ENCODE measurements around the gene VIL1. TPM values are rescaled to one million over a fixed set of nuclear protein-coding genes. Genes with fewer than 3 reads are reported as not detected.

VIL1 gene
- total and polyA plus RNA-seq, 2 of the 13 experiments (the other 11 are each of a cell fraction or from before 2014, with no cell fraction given) = 287 to 301 TPM

GRCh38 chr2:218400930-218401881 lies 17.7 kb upstream of the VIL1 start (continued):
- TF ChIP-seq, protein P1, sequence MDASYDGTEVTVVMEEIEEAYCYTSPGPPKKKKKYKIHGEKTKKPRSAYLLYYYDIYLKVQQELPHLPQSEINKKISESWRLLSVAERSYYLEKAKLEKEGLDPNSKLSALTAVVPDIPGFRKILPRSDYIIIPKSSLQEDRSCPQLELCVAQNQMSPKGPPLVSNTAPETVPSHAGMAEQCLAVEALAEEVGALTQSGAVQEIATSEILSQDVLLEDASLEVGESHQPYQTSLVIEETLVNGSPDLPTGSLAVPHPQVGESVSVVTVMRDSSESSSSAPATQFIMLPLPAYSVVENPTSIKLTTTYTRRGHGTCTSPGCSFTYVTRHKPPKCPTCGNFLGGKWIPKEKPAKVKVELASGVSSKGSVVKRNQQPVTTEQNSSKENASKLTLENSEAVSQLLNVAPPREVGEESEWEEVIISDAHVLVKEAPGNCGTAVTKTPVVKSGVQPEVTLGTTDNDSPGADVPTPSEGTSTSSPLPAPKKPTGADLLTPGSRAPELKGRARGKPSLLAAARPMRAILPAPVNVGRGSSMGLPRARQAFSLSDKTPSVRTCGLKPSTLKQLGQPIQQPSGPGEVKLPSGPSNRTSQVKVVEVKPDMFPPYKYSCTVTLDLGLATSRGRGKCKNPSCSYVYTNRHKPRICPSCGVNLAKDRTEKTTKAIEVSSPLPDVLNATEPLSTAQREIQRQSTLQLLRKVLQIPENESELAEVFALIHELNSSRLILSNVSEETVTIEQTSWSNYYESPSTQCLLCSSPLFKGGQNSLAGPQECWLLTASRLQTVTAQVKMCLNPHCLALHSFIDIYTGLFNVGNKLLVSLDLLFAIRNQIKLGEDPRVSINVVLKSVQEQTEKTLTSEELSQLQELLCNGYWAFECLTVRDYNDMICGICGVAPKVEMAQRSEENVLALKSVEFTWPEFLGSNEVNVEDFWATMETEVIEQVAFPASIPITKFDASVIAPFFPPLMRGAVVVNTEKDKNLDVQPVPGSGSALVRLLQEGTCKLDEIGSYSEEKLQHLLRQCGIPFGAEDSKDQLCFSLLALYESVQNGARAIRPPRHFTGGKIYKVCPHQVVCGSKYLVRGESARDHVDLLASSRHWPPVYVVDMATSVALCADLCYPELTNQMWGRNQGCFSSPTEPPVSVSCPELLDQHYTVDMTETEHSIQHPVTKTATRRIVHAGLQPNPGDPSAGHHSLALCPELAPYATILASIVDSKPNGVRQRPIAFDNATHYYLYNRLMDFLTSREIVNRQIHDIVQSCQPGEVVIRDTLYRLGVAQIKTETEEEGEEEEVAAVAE (CRISPR knock-in tag; IDR thresholded peaks at IDR 0.05; ENCODE audit: borderline replicate concordance) = peak; percentile 77; the same call in 1 of the 2 replicates
- TF ChIP-seq PPARG (CRISPR knock-in tag; conservative IDR thresholded peaks at IDR 0.05) (peak; percentile 76), CBFB (CRISPR knock-in tag; IDR thresholded peaks at IDR 0.05) (peak; percentile 87), ZNF670 (CRISPR knock-in tag; IDR thresholded peaks at IDR 0.05; ENCODE audit: borderline replicate concordance) (peak; percentile 69; the same call in 1 of the 2 replicates), LRRFIP1 (CRISPR knock-in tag; conservative IDR thresholded peaks at IDR 0.05) (no peak), ZFYVE20 (CRISPR knock-in tag; IDR thresholded peaks at IDR 0.05; ENCODE audit: borderline replicate concordance, low read depth) (no peak; the same call in 1 of the 2 replicates), ZNF329 (CRISPR knock-in tag; IDR thresholded peaks at IDR 0.05; ENCODE audit: low read depth) (0 out of 2 replicates have a peak, but pooled peaks have one; percentile 81), ZNF205 (CRISPR knock-in tag; IDR thresholded peaks at IDR 0.05) (0 out of 2 replicates have a peak, but pooled peaks have one; percentile 82), ZNF446 (CRISPR knock-in tag; IDR thresholded peaks at IDR 0.05) (0 out of 2 replicates have a peak, but pooled peaks have one; percentile 2), SRY (CRISPR knock-in tag; IDR thresholded peaks at IDR 0.05) (peak; percentile 86; the same call in 1 of the 2 replicates), NFKB2 (CRISPR knock-in tag; IDR thresholded peaks at IDR 0.05; ENCODE audit: borderline replicate concordance) (peak; percentile 32; the same call in 1 of the 2 replicates), KLF16 (CRISPR knock-in tag; IDR thresholded peaks at IDR 0.05) (peak in 1 of 2 experiments; percentile 41; a peak in 1 of 4 replicates), ZNF703 (CRISPR knock-in tag; IDR thresholded peaks at IDR 0.05; ENCODE audit: borderline replicate concordance) (peak; percentile 72; the same call in 1 of the 2 replicates), ZNF296 (CRISPR knock-in tag; conservative IDR thresholded peaks at IDR 0.05) (peak; percentile 100), KLF6 (CRISPR knock-in tag; IDR thresholded peaks at IDR 0.05) (no peak)
- TF ChIP-seq, protein P2, sequence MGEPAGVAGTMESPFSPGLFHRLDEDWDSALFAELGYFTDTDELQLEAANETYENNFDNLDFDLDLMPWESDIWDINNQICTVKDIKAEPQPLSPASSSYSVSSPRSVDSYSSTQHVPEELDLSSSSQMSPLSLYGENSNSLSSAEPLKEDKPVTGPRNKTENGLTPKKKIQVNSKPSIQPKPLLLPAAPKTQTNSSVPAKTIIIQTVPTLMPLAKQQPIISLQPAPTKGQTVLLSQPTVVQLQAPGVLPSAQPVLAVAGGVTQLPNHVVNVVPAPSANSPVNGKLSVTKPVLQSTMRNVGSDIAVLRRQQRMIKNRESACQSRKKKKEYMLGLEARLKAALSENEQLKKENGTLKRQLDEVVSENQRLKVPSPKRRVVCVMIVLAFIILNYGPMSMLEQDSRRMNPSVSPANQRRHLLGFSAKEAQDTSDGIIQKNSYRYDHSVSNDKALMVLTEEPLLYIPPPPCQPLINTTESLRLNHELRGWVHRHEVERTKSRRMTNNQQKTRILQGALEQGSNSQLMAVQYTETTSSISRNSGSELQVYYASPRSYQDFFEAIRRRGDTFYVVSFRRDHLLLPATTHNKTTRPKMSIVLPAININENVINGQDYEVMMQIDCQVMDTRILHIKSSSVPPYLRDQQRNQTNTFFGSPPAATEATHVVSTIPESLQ (CRISPR knock-in tag; conservative IDR thresholded peaks at IDR 0.05) = no peak
- TF ChIP-seq, protein P3, sequence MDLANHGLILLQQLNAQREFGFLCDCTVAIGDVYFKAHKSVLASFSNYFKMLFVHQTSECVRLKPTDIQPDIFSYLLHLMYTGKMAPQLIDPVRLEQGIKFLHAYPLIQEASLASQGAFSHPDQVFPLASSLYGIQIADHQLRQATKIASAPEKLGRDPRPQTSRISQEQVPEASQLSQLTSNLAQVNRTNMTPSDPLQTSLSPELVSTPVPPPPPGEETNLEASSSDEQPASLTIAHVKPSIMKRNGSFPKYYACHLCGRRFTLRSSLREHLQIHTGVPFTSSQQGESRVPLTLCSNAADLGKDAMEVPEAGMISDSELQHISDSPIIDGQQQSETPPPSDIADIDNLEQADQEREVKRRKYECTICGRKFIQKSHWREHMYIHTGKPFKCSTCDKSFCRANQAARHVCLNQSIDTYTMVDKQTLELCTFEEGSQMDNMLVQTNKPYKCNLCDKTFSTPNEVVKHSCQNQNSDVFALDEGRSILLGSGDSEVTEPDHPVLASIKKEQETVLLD (CRISPR knock-in tag; IDR thresholded peaks at IDR 0.05; ENCODE audit: low read depth) = peak; percentile 16; the same call in 1 of the 2 replicates

All from HepG2 (cell line).